ENCODE results near the gene RAD51B. TPM values are rescaled to one million over a fixed set of nuclear protein-coding genes. Genes with fewer than 3 reads are reported as not detected.

The RAD51B gene
- total and polyA plus RNA-seq, 9 of the 15 experiments (the other 6 are each of a cell fraction or from before 2014, with no cell fraction given), result 8.5 to 17.3 (median 11.3) TPM

DNA sequence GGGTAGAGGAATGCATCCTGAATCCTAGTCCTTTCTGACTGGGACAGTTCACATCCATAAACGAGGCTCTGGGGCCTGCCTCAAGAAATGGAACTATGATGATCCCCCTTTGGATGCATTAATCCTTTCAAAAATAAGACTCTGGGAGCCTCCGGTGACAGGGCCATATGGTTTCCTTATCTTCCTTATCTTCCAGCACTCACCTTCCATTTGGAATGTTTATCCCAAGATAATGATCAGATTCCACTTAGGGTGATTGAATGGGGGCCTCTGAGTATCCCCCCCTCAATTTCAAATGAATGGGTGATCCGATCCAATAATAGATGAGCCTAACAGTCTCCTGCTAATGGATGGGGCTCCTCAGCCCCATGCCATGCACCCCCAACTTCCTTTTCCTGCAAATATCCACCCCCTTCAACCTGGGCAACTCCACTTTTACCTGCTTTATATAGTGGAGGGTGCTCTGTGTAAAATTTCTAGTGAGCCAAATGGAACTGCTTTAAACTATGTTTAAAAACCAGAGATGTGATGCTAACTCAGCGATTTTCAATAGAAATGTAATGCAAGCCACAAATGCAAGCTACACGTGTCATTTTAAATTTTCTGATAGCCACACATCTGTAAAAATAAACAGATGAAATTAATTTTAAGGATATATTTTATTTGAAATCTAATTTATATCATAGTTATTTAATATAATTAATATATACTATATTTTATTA is 815.5 kb downstream of the RAD51B start:
- in situ Hi-C loops (cut with MboI), result no loop called here
- BruUV-seq (replicated peaks), result no TSS peak
- CTCF ChIA-PET (ENCODE audit: low intra/inter-chr PET ratio), result interaction anchor here (0.6 kb wide), 1 partner anchor 104 kb away, joined by 3 read pairs; no protein-coding TSS in a partner anchor

More for the DNA sequence above, 815.5 kb downstream of the RAD51B start:
- POLR2A ChIA-PET, result no interaction called here
- intact Hi-C loops (cut with micrococcal nuclease), result no loop called here
- Histone ChIP-seq H3K4me2 (ENCODE audit: insufficient read depth, low read length) (no peak overlapping the region), H4K20me1 (replicated peaks; ENCODE audit: control insufficient read depth, insufficient read depth, low read length) (no peaks in the 10 kb centered on the region), H3K4me1 (replicated peaks in 1 of 2; ENCODE audit: control insufficient read depth in 2 of 2, insufficient read depth in 2 of 2, low read length in 2 of 2) (peaks cover 6 to 13% of the 10 kb centered on the region in 2 experiments; a peak in 3 of 5 replicates), H3K36me3 (ENCODE audit: control insufficient read depth, insufficient read depth, low read length) (no peaks in the 10 kb centered on the region), H3K27ac (ENCODE audit: extremely low read depth, low read depth, low read length) (no peak overlapping the region), H2AFZ (ENCODE audit: low read depth, low read length) (no peak overlapping the region), H3K9ac (ENCODE audit: insufficient read depth in 1 of 2, low read depth in 2 of 2, low read length in 2 of 2) (no peak overlapping the region), H3K79me2 (ENCODE audit: control insufficient read depth, insufficient read depth, low read length) (no peaks in the 10 kb centered on the region), H3K9me3 (replicated peaks; ENCODE audit: control insufficient read depth, insufficient read depth, low read depth, low read length) (no peaks in the 10 kb centered on the region), H3K27me3 (ENCODE audit: control insufficient read depth in 2 of 2, insufficient read depth in 2 of 2, low read length in 2 of 2) (no peaks in the 10 kb centered on the region), H3K9me1 (ENCODE audit: control insufficient read depth, insufficient read depth, low read length) (no peaks in the 10 kb centered on the region), H3K4me3 (no peak overlapping the region)
- TF ChIP-seq, protein P1, sequence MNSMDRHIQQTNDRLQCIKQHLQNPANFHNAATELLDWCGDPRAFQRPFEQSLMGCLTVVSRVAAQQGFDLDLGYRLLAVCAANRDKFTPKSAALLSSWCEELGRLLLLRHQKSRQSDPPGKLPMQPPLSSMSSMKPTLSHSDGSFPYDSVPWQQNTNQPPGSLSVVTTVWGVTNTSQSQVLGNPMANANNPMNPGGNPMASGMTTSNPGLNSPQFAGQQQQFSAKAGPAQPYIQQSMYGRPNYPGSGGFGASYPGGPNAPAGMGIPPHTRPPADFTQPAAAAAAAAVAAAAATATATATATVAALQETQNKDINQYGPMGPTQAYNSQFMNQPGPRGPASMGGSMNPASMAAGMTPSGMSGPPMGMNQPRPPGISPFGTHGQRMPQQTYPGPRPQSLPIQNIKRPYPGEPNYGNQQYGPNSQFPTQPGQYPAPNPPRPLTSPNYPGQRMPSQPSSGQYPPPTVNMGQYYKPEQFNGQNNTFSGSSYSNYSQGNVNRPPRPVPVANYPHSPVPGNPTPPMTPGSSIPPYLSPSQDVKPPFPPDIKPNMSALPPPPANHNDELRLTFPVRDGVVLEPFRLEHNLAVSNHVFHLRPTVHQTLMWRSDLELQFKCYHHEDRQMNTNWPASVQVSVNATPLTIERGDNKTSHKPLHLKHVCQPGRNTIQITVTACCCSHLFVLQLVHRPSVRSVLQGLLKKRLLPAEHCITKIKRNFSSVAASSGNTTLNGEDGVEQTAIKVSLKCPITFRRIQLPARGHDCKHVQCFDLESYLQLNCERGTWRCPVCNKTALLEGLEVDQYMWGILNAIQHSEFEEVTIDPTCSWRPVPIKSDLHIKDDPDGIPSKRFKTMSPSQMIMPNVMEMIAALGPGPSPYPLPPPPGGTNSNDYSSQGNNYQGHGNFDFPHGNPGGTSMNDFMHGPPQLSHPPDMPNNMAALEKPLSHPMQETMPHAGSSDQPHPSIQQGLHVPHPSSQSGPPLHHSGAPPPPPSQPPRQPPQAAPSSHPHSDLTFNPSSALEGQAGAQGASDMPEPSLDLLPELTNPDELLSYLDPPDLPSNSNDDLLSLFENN (IDR thresholded peaks at IDR 0.05; ENCODE audit: low read depth in 2 of 2, low read length in 2 of 2), result no peak
- TF ChIP-seq MAFK (IDR thresholded peaks at IDR 0.05; ENCODE audit: low read length) (peak; percentile 71; the same call in 1 of the 2 replicates), MAFG (tag; conservative IDR thresholded peaks at IDR 0.05) (peak; percentile 73), MAFF (IDR thresholded peaks at IDR 0.05; ENCODE audit: low read length) (peak; percentile 82), TSC22D4 (tag; IDR thresholded peaks at IDR 0.05) (no peak), ZNF316 (IDR thresholded peaks at IDR 0.05) (peak; percentile 89), HMGN3 (IDR thresholded peaks at IDR 0.05; ENCODE audit: borderline replicate concordance, extremely low read depth, insufficient read length, low read depth, low read length) (no peak), C11orf30 (IDR thresholded peaks at IDR 0.05; ENCODE audit: low read depth) (peak; percentile 83)
- TF ChIP-seq, protein P2, sequence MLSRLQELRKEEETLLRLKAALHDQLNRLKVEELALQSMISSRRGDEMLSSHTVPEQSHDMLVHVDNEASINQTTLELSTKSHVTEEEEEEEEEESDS (CRISPR knock-in tag; IDR thresholded peaks at IDR 0.05), result no peak
- TF ChIP-seq, protein P3, sequence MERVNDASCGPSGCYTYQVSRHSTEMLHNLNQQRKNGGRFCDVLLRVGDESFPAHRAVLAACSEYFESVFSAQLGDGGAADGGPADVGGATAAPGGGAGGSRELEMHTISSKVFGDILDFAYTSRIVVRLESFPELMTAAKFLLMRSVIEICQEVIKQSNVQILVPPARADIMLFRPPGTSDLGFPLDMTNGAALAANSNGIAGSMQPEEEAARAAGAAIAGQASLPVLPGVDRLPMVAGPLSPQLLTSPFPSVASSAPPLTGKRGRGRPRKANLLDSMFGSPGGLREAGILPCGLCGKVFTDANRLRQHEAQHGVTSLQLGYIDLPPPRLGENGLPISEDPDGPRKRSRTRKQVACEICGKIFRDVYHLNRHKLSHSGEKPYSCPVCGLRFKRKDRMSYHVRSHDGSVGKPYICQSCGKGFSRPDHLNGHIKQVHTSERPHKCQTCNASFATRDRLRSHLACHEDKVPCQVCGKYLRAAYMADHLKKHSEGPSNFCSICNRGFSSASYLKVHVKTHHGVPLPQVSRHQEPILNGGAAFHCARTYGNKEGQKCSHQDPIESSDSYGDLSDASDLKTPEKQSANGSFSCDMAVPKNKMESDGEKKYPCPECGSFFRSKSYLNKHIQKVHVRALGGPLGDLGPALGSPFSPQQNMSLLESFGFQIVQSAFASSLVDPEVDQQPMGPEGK (CRISPR knock-in tag; IDR thresholded peaks at IDR 0.05; ENCODE audit: borderline replicate concordance), result no peak
- ATAC-seq (no peak), DNase-seq (ENCODE audit: extremely low read depth in 1 of 4, low spot score in 3 of 4) (no peak), FAIRE-seq (no peak)
- WGBS (ENCODE audit: insufficient coverage, low coverage, missing lambda C conversion rate), result 35% methylated on average over 5 of the region's 5 CpGs

Data from K562 (cell line).